ENCODE results near the gene NTRK3. TPM values are rescaled to one million over a fixed set of nuclear protein-coding genes. Genes with fewer than 3 reads are reported as not detected.

The NTRK3 gene
- total RNA-seq, 4 donors from 2014 or later = 5.3 to 11.7 (median 6.3) TPM

DNA sequence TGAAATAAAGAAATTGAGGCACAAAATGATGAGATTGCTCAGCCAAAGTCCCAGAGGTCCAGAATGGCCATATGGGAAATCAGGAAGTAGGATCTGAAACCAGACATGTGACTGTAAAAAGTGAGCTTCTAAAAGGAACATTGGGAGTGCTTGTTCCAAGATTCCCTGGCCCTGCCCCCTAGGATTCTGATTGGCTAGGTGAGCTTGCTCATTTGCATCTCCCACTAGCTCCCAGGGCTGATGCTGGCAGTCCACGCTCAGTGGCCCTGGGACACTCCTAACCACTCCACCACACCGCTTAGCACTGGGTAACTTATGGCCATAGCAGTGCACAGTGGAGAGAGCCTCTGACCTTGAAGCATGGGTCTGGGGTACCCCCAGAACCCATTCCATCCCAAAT, 326.7 kb downstream of the NTRK3 start:
- DNase-seq (ENCODE audit: low spot score in 2 of 2) = no peak
- H3K4me3 ChIP-seq = no peak overlapping the region
- no peak overlapping the region for H3K27ac ChIP-seq
- H3K4me1 ChIP-seq = no peaks in the 10 kb centered on the region
- WGBS = 100% methylated on average over 2 of the region's 2 CpGs
- TF ChIP-seq, protein P1, sequence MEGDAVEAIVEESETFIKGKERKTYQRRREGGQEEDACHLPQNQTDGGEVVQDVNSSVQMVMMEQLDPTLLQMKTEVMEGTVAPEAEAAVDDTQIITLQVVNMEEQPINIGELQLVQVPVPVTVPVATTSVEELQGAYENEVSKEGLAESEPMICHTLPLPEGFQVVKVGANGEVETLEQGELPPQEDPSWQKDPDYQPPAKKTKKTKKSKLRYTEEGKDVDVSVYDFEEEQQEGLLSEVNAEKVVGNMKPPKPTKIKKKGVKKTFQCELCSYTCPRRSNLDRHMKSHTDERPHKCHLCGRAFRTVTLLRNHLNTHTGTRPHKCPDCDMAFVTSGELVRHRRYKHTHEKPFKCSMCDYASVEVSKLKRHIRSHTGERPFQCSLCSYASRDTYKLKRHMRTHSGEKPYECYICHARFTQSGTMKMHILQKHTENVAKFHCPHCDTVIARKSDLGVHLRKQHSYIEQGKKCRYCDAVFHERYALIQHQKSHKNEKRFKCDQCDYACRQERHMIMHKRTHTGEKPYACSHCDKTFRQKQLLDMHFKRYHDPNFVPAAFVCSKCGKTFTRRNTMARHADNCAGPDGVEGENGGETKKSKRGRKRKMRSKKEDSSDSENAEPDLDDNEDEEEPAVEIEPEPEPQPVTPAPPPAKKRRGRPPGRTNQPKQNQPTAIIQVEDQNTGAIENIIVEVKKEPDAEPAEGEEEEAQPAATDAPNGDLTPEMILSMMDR (IDR thresholded peaks at IDR 0.05) = no peak
- TF ChIP-seq POLR2AphosphoS5 (IDR thresholded peaks at IDR 0.05) (no peak), POLR2A (IDR thresholded peaks at IDR 0.05) (no peak), EP300 (IDR thresholded peaks at IDR 0.05) (no peak)
- H3K27me3 ChIP-seq = no peaks in the 10 kb centered on the region
- H3K9me3 ChIP-seq = no peaks in the 10 kb centered on the region
- no peaks in the 10 kb centered on the region for H3K36me3 ChIP-seq

GRCh38 chr15:87924433-87924832, 332.1 kb downstream of the NTRK3 start:
- H3K36me3 ChIP-seq = no peaks in the 10 kb centered on the region
- no peak overlapping the region for H3K4me3 ChIP-seq
- whole genome bisulfite sequencing = 67% methylated on average over 1 of the region's 1 CpG
- H3K9me3 ChIP-seq = no peaks in the 10 kb centered on the region
- H3K4me1 ChIP-seq = no peaks in the 10 kb centered on the region
- H3K27me3 ChIP-seq = no peaks in the 10 kb centered on the region
- H3K27ac ChIP-seq = no peak overlapping the region
- no peak for TF ChIP-seq POLR2AphosphoS5 (IDR thresholded peaks at IDR 0.05)
- no peak for TF ChIP-seq POLR2A (IDR thresholded peaks at IDR 0.05)
- no peak for TF ChIP-seq EP300 (IDR thresholded peaks at IDR 0.05)
- TF ChIP-seq, protein P1 (IDR thresholded peaks at IDR 0.05) = no peak
- DNase-seq (ENCODE audit: low spot score in 2 of 2) = no peak

GRCh38 chr15:87919064-87919463, 337.5 kb downstream of the NTRK3 start:
- no peaks in the 10 kb centered on the region for H3K36me3 ChIP-seq
- TF ChIP-seq, protein P1 (IDR thresholded peaks at IDR 0.05) = no peak
- TF ChIP-seq POLR2AphosphoS5 (IDR thresholded peaks at IDR 0.05) (no peak), EP300 (IDR thresholded peaks at IDR 0.05) (no peak), POLR2A (IDR thresholded peaks at IDR 0.05) (no peak)
- no peak overlapping the region for H3K27ac ChIP-seq
- H3K4me3 ChIP-seq = no peak overlapping the region
- no peaks in the 10 kb centered on the region for H3K27me3 ChIP-seq
- no peak for DNase-seq (ENCODE audit: low spot score in 2 of 2)
- WGBS = 84% methylated on average over 3 of the region's 3 CpGs
- no peaks in the 10 kb centered on the region for H3K4me1 ChIP-seq
- no peaks in the 10 kb centered on the region for H3K9me3 ChIP-seq

DNA sequence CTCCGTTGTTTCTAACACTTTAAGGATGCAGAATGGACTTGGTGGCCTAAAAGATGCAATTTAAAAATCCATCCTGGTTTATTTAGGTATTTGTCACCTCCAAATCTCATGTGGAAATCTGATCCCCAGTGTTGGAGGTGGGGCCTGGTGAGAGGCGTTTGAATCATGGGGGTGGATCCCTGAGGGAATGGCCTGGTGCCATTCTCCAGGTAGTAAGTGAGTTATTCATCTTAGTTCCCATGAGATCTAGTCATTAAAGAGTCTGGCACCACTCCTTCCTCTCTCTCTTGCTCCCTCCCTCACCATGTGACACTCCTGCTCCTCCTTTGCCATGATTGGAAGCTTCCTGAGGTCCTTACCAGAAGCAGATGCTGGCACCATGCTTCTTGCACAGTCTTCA, 339.1 kb downstream of the NTRK3 start:
- no peaks in the 10 kb centered on the region for H3K36me3 ChIP-seq
- no peaks in the 10 kb centered on the region for H3K4me1 ChIP-seq
- H3K4me3 ChIP-seq = no peak overlapping the region
- TF ChIP-seq POLR2A (IDR thresholded peaks at IDR 0.05) = no peak
- no peak for DNase-seq (ENCODE audit: low spot score in 2 of 2)
- 44% methylated on average over 2 of the region's 2 CpGs for WGBS
- H3K27me3 ChIP-seq = no peaks in the 10 kb centered on the region
- H3K9me3 ChIP-seq = no peaks in the 10 kb centered on the region
- H3K27ac ChIP-seq = no peak overlapping the region

DNA sequence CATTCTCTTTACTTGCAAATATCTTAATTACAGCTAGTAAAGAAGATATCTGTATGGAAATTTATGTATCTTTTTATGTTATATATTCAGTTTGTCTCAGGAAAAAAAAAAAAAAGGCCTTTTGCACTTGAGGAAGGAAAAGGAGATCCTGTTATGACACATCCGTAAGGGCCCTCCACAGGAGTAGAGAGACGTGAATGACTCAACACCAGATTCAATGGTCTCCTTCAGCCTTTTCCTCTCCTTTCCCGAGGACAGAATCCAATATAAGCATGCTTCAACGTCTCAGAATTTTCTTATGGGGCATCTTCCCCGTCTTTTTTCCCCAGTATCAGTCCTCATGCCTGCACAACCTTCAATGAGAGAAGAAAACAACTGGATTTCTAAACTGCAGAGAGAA, 340.3 kb downstream of the NTRK3 start:
- H3K4me3 ChIP-seq = no peak overlapping the region
- TF ChIP-seq, protein P1 (IDR thresholded peaks at IDR 0.05) = no peak
- TF ChIP-seq EP300 (IDR thresholded peaks at IDR 0.05) (no peak), POLR2AphosphoS5 (IDR thresholded peaks at IDR 0.05) (no peak), POLR2A (IDR thresholded peaks at IDR 0.05) (no peak)
- no peak for DNase-seq (ENCODE audit: low spot score in 2 of 2)
- no peak overlapping the region for H3K27ac ChIP-seq
- H3K27me3 ChIP-seq = no peaks in the 10 kb centered on the region
- no peaks in the 10 kb centered on the region for H3K4me1 ChIP-seq
- WGBS = 65% methylated on average over 5 of the region's 5 CpGs
- H3K9me3 ChIP-seq = no peaks in the 10 kb centered on the region
- H3K36me3 ChIP-seq = no peaks in the 10 kb centered on the region

- 59% methylated on average over 4 of the region's 4 CpGs for WGBS
- Histone ChIP-seq H3K4me3 (no peak overlapping the region), H3K27me3 (peaks cover 6% of the 10 kb centered on the region), H3K36me3 (no peaks in the 10 kb centered on the region), H3K4me1 (no peaks in the 10 kb centered on the region), H3K27ac (no peak overlapping the region), H3K9me3 (no peaks in the 10 kb centered on the region)
- DNase-seq (ENCODE audit: low spot score in 2 of 2) = no peak
- no peak for TF ChIP-seq EP300 (IDR thresholded peaks at IDR 0.05)
- no peak for TF ChIP-seq POLR2AphosphoS5 (IDR thresholded peaks at IDR 0.05)
- TF ChIP-seq, protein P1 (IDR thresholded peaks at IDR 0.05) = no peak
- TF ChIP-seq POLR2A (IDR thresholded peaks at IDR 0.05) = no peak
Observed at GRCh38 chr15:87910301-87910700, 346.2 kb downstream of the NTRK3 start.

Measured in suprapubic skin (tissue), 4 donors.